Stimulated activated CD4-positive, alpha-beta T cell treated with anti-CD3 and anti-CD28 coated beads, Interleukin-1b, Interleukin-23, amount 100 ng/mL, for 48 hours (primary cell): ENCODE data around the gene SLC8A3.

ENCODE experiments used
- DNase-seq: peaks from one replicate; pipeline ENCODE4 v3.0.0-alpha.2; 2020

The SLC8A3 gene

GRCh38 chr14:70116278-70116677 lies 72.5 kb downstream of the SLC8A3 start:
- DNase-seq = no peak

- no peak for DNase-seq
These were observed 74.1 kb downstream of the SLC8A3 start for GRCh38 chr14:70114621-70115156.

GRCh38 chr14:70113211-70113610 lies 75.5 kb downstream of the SLC8A3 start:
- DNase-seq = no peak

- no peak for DNase-seq
These were observed 80.3 kb downstream of the SLC8A3 start for GRCh38 chr14:70108419-70108818.

- DNase-seq = no peak
These were observed 81.4 kb downstream of the SLC8A3 start for GRCh38 chr14:70107309-70107708.

GRCh38 chr14:70100071-70100470 lies 88.7 kb downstream of the SLC8A3 start:
- DNase-seq = no peak

- no peak for DNase-seq
These were observed 90.4 kb downstream of the SLC8A3 start for GRCh38 chr14:70098250-70098809.

- no peak for DNase-seq
These were observed 91.0 kb downstream of the SLC8A3 start for GRCh38 chr14:70097576-70098249.

GRCh38 chr14:70096866-70097265 lies 91.9 kb downstream of the SLC8A3 start:
- no peak for DNase-seq

- no peak for DNase-seq
These were observed 94.1 kb downstream of the SLC8A3 start for GRCh38 chr14:70094631-70095030.

GRCh38 chr14:70094106-70094505 lies 94.6 kb downstream of the SLC8A3 start:
- no peak for DNase-seq

GRCh38 chr14:70093156-70093555 lies 95.6 kb downstream of the SLC8A3 start:
- no peak for DNase-seq

- no peak for DNase-seq
These were observed 101.4 kb downstream of the SLC8A3 start for GRCh38 chr14:70087380-70087697.

GRCh38 chr14:70086685-70087379 lies 101.9 kb downstream of the SLC8A3 start:
- no peak for DNase-seq

GRCh38 chr14:70084226-70084625 lies 104.5 kb downstream of the SLC8A3 start:
- DNase-seq = no peak

- DNase-seq = no peak
These were observed 106.4 kb downstream of the SLC8A3 start for GRCh38 chr14:70082394-70082793.

- no peak for DNase-seq
These were observed 108.7 kb downstream of the SLC8A3 start for GRCh38 chr14:70080076-70080475.

GRCh38 chr14:70078329-70078728 lies 110.4 kb downstream of the SLC8A3 start:
- no peak for DNase-seq

GRCh38 chr14:70077720-70078119 lies 111.0 kb downstream of the SLC8A3 start:
- no peak for DNase-seq

GRCh38 chr14:70077005-70077404 lies 111.7 kb downstream of the SLC8A3 start:
- no peak for DNase-seq

- DNase-seq = peak; percentile 62
These were observed 114.7 kb downstream of the SLC8A3 start for GRCh38 chr14:70073924-70074566.

- DNase-seq = no peak
These were observed 119.6 kb downstream of the SLC8A3 start for GRCh38 chr14:70069186-70069585.

- no peak for DNase-seq
These were observed 120.9 kb downstream of the SLC8A3 start for GRCh38 chr14:70067810-70068209.
